Central memory CD8-positive, alpha-beta T cell (primary cell): Measurements from ENCODE around the gene ARL15.

Source experiments
- ATAC-seq: fragments of 150-1000 bp; cut with Tn5 transposase; replicated peaks from 2 replicates; pipeline ENCODE4 v1.10.0; 2022; ENCODE audit warnings: mild to moderate bottlenecking, moderate FRiP score, moderate number of reproducible peaks; ENCODE audit not compliant: poor library complexity, severe bottlenecking; ENCODE audit errors: extremely low read depth
- DNase-seq, 2 donors: peaks; one replicate each; pipeline ENCODE4 v3.0.0; 2021; ENCODE audit warnings: low spot score in 2 of 2
- H3K27ac Mint-ChIP-seq: one replicate; pipeline ENCODE4 v1.8.0; 2022; ENCODE audit warnings: low read depth, mild to moderate bottlenecking, moderate library complexity, mixed read lengths
- H3K27me3 Mint-ChIP-seq: one replicate; pipeline ENCODE4 v1.8.0; 2022; ENCODE audit warnings: mixed read lengths
- H3K36me3 Mint-ChIP-seq: one replicate; pipeline ENCODE4 v1.8.0; 2022; ENCODE audit warnings: mild to moderate bottlenecking, moderate library complexity, mixed read lengths; ENCODE audit not compliant: insufficient read depth
- H3K4me1 Mint-ChIP-seq: one replicate; pipeline ENCODE4 v1.8.0; 2022; ENCODE audit warnings: mixed read lengths
- H3K4me3 Mint-ChIP-seq: one replicate; pipeline ENCODE4 v1.8.0; 2022; ENCODE audit warnings: mild to moderate bottlenecking, moderate library complexity, mixed read lengths
- H3K9me3 Mint-ChIP-seq: one replicate; pipeline ENCODE4 v1.8.0; 2022; ENCODE audit warnings: mixed read lengths

ARL15 gene

GRCh38 chr5:53924392-53924791, 386.0 kb downstream of the ARL15 start:
- DNase-seq (no peak), ATAC-seq (no peak)
- no peak overlapping the region for H3K4me3 Mint-ChIP-seq
- H3K36me3 Mint-ChIP-seq: peaks cover 2% of the 10 kb centered on the region
- H3K27ac Mint-ChIP-seq: no peak overlapping the region
- no peaks in the 10 kb centered on the region for H3K9me3 Mint-ChIP-seq
- H3K27me3 Mint-ChIP-seq: no peaks in the 10 kb centered on the region
- no peaks in the 10 kb centered on the region for H3K4me1 Mint-ChIP-seq

DNA sequence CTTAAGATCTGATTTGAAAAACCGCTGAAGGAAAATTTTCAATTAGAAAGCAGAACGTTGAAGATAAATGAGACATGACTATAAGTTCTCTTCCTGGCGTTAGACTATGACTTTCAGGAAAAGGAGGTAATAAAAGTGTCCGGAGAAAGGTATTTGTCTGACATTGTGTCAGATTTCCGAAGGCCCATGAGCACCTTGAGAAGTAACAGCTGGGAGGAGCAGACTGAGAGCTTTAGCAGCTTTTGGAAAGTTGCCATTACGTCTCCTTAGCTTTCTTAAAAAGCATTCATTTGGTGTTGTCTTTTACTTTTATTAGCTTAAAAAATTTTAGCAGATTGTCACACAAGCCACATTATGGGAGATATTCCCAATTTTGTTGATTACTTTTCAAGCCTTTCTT, 386.4 kb downstream of the ARL15 start:
- DNase-seq: no peak
- H3K4me3 Mint-ChIP-seq: no peak overlapping the region
- H3K27me3 Mint-ChIP-seq: no peaks in the 10 kb centered on the region
- H3K27ac Mint-ChIP-seq: no peak overlapping the region
- H3K36me3 Mint-ChIP-seq: peaks cover 2% of the 10 kb centered on the region
- no peak for ATAC-seq
- H3K4me1 Mint-ChIP-seq: no peaks in the 10 kb centered on the region
- H3K9me3 Mint-ChIP-seq: no peaks in the 10 kb centered on the region

DNA sequence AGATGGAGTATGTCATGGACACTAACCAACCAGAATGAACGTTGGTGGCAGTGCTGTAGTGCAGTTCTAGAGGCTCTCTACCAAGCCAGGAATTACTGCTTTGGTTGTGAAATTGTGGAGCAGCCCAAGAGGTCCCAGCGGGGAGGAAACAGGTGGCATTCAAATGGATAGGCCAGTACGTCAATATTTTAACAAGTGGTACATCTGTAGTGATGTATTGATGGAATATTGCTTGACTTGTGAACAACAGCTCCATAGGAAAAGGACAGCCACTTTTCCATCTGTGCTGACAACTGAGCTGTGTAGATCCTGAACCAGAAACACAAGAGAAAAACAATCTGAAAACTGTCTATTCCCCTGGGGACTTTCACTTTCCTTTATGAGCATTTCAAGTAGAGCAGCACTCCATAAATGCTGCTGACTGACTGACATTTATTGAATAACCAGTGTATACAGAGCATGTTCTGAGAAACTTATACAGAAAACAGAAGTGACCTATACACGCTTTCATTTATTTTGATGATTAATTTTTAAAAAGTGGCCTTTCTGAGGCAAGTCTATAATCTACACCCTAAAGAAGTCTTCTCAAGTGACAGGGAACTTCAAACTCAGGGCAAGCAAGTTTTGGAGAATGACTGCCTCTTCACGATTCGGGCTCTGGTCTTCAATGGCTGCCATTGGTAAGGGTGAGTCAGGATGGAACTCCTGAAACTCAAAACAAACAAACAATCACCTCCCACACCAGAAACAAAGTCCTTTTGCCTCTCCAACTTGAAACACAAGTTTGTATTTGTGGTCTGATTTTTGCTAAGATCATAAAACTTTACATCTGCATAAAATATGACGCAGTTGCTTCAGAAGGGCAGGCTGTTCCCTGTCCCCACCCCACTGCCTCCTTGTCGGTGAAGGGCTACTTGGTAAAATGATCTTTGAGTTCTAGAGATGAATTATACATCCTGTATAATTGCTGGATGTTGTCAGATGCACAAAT, 387.6 kb downstream of the ARL15 start:
- Mint-ChIP-seq H3K9me3 (no peaks in the 10 kb centered on the region), H3K27me3 (no peaks in the 10 kb centered on the region), H3K36me3 (peaks cover 2% of the 10 kb centered on the region), H3K4me1 (no peaks in the 10 kb centered on the region), H3K27ac (no peak overlapping the region), H3K4me3 (no peak overlapping the region)
- ATAC-seq (no peak), DNase-seq (no peak)

DNA sequence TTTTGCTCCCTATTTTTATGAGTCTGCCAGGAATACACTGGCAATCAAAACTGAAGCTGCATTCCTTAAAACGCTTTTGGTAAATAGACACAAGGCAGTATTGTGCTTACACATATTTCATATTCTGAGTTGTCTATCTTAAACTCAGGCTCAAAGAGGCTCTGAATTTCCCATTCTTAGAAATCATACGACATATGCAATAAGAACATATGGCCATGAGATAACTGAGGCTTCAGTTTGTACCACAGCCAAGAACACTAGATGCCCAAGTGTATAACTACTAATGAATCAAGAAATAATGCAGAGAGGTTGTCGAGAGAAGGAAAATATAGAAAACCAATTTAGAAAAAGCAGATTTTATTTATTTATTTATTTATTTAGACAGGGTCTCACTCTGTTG, 392.5 kb downstream of the ARL15 start:
- H3K4me3 Mint-ChIP-seq: no peak overlapping the region
- H3K9me3 Mint-ChIP-seq: no peaks in the 10 kb centered on the region
- peaks cover 6% of the 10 kb centered on the region for H3K4me1 Mint-ChIP-seq
- H3K27me3 Mint-ChIP-seq: no peaks in the 10 kb centered on the region
- ATAC-seq (no peak), DNase-seq (no peak)
- H3K36me3 Mint-ChIP-seq: peaks cover 2% of the 10 kb centered on the region
- no peak overlapping the region for H3K27ac Mint-ChIP-seq

GRCh38 chr5:53917095-53917494, 393.3 kb downstream of the ARL15 start:
- Mint-ChIP-seq H3K36me3 (peaks cover 2% of the 10 kb centered on the region), H3K4me1 (peaks cover 6% of the 10 kb centered on the region), H3K27me3 (no peaks in the 10 kb centered on the region), H3K9me3 (no peaks in the 10 kb centered on the region), H3K27ac (no peak overlapping the region), H3K4me3 (no peak overlapping the region)
- DNase-seq (no peak), ATAC-seq (no peak)

DNA sequence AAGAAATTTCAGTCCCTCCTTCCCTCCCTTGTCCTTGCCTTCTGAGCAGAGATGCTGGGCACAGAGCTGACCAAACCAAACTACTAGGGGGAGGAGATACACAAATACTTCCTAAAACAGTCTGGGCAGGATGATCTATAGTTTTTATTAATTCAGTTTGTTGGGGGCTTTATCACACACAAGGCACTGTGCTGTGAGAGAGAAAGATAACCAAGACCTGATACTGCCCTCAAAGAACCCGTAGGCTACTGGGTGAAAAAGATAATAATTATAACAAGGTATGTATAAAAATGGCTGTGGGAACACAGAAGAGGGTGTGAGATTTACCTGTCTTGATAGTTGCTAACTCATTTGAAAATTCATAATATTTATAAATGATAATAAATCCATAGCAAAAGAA, 395.3 kb downstream of the ARL15 start:
- Mint-ChIP-seq H3K4me3 (no peak overlapping the region), H3K27me3 (no peaks in the 10 kb centered on the region), H3K27ac (no peak overlapping the region), H3K36me3 (no peaks in the 10 kb centered on the region), H3K9me3 (no peaks in the 10 kb centered on the region), H3K4me1 (peaks cover 6% of the 10 kb centered on the region)
- DNase-seq (no peak), ATAC-seq (no peak)

GRCh38 chr5:53913941-53914340, 396.4 kb downstream of the ARL15 start:
- H3K27ac Mint-ChIP-seq: no peak overlapping the region
- no peak overlapping the region for H3K4me3 Mint-ChIP-seq
- peaks cover 6% of the 10 kb centered on the region for H3K4me1 Mint-ChIP-seq
- H3K9me3 Mint-ChIP-seq: no peaks in the 10 kb centered on the region
- no peaks in the 10 kb centered on the region for H3K27me3 Mint-ChIP-seq
- ATAC-seq (no peak), DNase-seq (no peak)
- no peaks in the 10 kb centered on the region for H3K36me3 Mint-ChIP-seq

DNA sequence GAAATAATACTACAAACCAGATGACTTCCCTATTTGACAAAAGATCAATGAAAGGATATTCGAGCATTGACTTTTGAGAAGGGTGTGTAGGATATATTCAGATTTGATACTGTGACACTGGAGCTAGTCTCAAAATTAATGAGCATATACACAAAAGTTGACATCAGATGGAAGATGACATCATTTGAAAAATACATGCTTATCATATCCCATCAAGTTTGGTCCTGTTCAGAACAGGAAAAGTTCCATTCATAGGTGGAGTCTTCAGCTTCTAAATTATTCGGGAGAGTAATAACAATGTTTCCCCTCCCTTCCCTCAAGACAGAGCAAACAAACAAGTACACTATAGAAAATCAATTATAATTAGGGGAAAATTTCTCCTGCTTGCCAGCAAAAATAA, 401.6 kb downstream of the ARL15 start:
- H3K36me3 Mint-ChIP-seq: peaks cover 2% of the 10 kb centered on the region
- no peak overlapping the region for H3K27ac Mint-ChIP-seq
- no peaks in the 10 kb centered on the region for H3K27me3 Mint-ChIP-seq
- no peaks in the 10 kb centered on the region for H3K9me3 Mint-ChIP-seq
- no peak overlapping the region for H3K4me3 Mint-ChIP-seq
- DNase-seq (no peak), ATAC-seq (no peak)
- H3K4me1 Mint-ChIP-seq: no peaks in the 10 kb centered on the region

GRCh38 chr5:53907827-53908226, 402.5 kb downstream of the ARL15 start:
- no peaks in the 10 kb centered on the region for H3K27me3 Mint-ChIP-seq
- ATAC-seq (no peak), DNase-seq (no peak)
- H3K9me3 Mint-ChIP-seq: no peaks in the 10 kb centered on the region
- H3K36me3 Mint-ChIP-seq: peaks cover 2% of the 10 kb centered on the region
- H3K4me1 Mint-ChIP-seq: peaks cover 3% of the 10 kb centered on the region
- H3K4me3 Mint-ChIP-seq: no peak overlapping the region
- no peak overlapping the region for H3K27ac Mint-ChIP-seq

DNA sequence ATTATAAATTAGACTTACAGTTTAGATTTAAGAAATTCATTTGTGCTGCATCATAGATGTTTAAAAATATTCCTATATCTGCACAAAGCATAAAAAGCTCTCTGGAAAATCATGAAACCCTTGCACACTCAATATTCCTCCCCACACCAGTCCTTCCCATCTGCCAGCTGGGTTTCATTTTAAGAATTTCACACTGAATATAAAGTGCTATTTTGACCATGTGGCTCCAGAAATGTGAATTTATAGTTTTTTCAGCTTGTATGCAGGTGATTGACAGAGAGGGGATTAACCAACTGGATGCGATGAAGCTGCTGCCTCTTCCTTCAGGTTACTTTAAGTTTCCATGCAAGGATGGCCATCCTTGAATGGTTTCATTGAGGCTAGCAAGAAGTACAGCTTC, 403.6 kb downstream of the ARL15 start:
- peaks cover 2% of the 10 kb centered on the region for H3K36me3 Mint-ChIP-seq
- ATAC-seq (no peak), DNase-seq (no peak)
- no peaks in the 10 kb centered on the region for H3K9me3 Mint-ChIP-seq
- peaks cover 8% of the 10 kb centered on the region for H3K4me1 Mint-ChIP-seq
- no peaks in the 10 kb centered on the region for H3K27me3 Mint-ChIP-seq
- H3K27ac Mint-ChIP-seq: no peak overlapping the region
- H3K4me3 Mint-ChIP-seq: no peak overlapping the region

- ATAC-seq: no peak
- H3K27me3 Mint-ChIP-seq: no peaks in the 10 kb centered on the region
- no peaks in the 10 kb centered on the region for H3K9me3 Mint-ChIP-seq
- H3K4me1 Mint-ChIP-seq: peaks cover 8% of the 10 kb centered on the region
- DNase-seq: no peak
- H3K4me3 Mint-ChIP-seq: no peak overlapping the region
- peaks cover 2% of the 10 kb centered on the region for H3K36me3 Mint-ChIP-seq
- no peak overlapping the region for H3K27ac Mint-ChIP-seq
These were observed 408.0 kb downstream of the ARL15 start for GRCh38 chr5:53902296-53902907.

- peaks cover 8% of the 10 kb centered on the region for H3K4me1 Mint-ChIP-seq
- H3K4me3 Mint-ChIP-seq: no peak overlapping the region
- no peak for DNase-seq
- no peaks in the 10 kb centered on the region for H3K27me3 Mint-ChIP-seq
- ATAC-seq: no peak
- no peak overlapping the region for H3K27ac Mint-ChIP-seq
- peaks cover 2% of the 10 kb centered on the region for H3K36me3 Mint-ChIP-seq
- H3K9me3 Mint-ChIP-seq: no peaks in the 10 kb centered on the region
These were observed 409.7 kb downstream of the ARL15 start for GRCh38 chr5:53900677-53901076.

- Mint-ChIP-seq H3K4me1 (no peaks in the 10 kb centered on the region), H3K36me3 (no peaks in the 10 kb centered on the region), H3K9me3 (no peaks in the 10 kb centered on the region), H3K4me3 (no peak overlapping the region), H3K27me3 (no peaks in the 10 kb centered on the region), H3K27ac (no peak overlapping the region)
- no peak for DNase-seq
- no peak for ATAC-seq
These were observed 415.2 kb downstream of the ARL15 start for GRCh38 chr5:53895091-53895683.
